Activated naive CD4-positive, alpha-beta T cell treated with anti-CD3 and anti-CD28 coated beads, Interleukin-2, amount 50 U/mL, for 24 hours (primary cell): Measurements from ENCODE around the gene RCOR3.
"Not testable (repeated sequence)": the region's sequence is repeated elsewhere in the genome, so short reads cannot be mapped to it uniquely, and the experiment has no call there.

Experiments used
- H3K27ac Mint-ChIP-seq: one replicate; pipeline ENCODE4 v1.8.0; 2021; ENCODE audit warnings: mild to moderate bottlenecking, mixed read lengths
- H3K27me3 Mint-ChIP-seq: one replicate; pipeline ENCODE4 v1.8.0; 2021; ENCODE audit warnings: mixed read lengths
- H3K36me3 Mint-ChIP-seq: one replicate; pipeline ENCODE4 v1.8.0; 2021; ENCODE audit warnings: mixed read lengths
- H3K4me1 Mint-ChIP-seq: one replicate; pipeline ENCODE4 v1.8.0; 2021; ENCODE audit warnings: mixed read lengths
- H3K4me3 Mint-ChIP-seq: one replicate; pipeline ENCODE4 v1.8.0; 2021; ENCODE audit warnings: mild to moderate bottlenecking, mixed read lengths
- H3K9me3 Mint-ChIP-seq: one replicate; pipeline ENCODE4 v1.8.0; 2021; ENCODE audit warnings: mixed read lengths

Gene RCOR3

GRCh38 chr1:211258756-211259637 is at the start of gene RCOR3:
Gene RCOR3 (plus strand): TSS chr1:211259366. CDS start chr1:211259561, 195 bp downstream.
- Mint-ChIP-seq H3K36me3 (peaks cover 4% of the 10 kb centered on the region), H3K9me3 (no peaks in the 10 kb centered on the region), H3K4me1 (peaks cover 22% of the 10 kb centered on the region), H3K27ac (peak within 1 kb of the TSS; percentile 95), H3K27me3 (no peaks in the 10 kb centered on the region), H3K4me3 (peak within 1 kb of the TSS; percentile 96)

- Mint-ChIP-seq H3K27me3 (peaks cover 1% of the 10 kb centered on the region), H3K4me3 (no peak overlapping the region), H3K36me3 (no peaks in the 10 kb centered on the region), H3K4me1 (no peaks in the 10 kb centered on the region), H3K27ac (no peak overlapping the region), H3K9me3 (peaks cover 5% of the 10 kb centered on the region)
Observed at GRCh38 chr1:211210052-211210451, 49.1 kb upstream of the RCOR3 start.

DNA sequence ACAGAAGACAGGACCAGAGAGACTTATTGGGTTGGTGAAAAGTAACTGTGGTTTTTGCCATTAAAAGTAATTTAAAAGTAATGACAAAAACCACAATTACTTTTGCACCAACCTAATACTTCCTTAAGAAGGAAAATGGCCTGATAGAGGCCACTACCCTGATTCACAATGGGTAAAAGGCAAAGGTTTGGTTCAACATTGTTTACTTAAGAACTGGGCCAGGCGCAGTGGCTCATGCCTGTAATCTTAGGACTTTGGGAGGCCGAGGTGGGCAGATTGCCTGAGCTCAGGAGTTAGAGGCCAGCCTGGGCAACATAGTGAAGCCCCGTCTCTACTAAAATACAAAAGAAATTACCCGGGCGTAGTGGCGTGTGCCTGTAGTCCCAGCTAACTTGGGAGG is 48.2 kb upstream of the RCOR3 start:
- no peaks in the 10 kb centered on the region for H3K4me1 Mint-ChIP-seq
- H3K27me3 Mint-ChIP-seq = no peaks in the 10 kb centered on the region
- no peak overlapping the region for H3K4me3 Mint-ChIP-seq
- no peaks in the 10 kb centered on the region for H3K9me3 Mint-ChIP-seq
- no peaks in the 10 kb centered on the region for H3K36me3 Mint-ChIP-seq
- no peak overlapping the region for H3K27ac Mint-ChIP-seq

- no peaks in the 10 kb centered on the region for H3K4me1 Mint-ChIP-seq
- H3K9me3 Mint-ChIP-seq = no peaks in the 10 kb centered on the region
- no peaks in the 10 kb centered on the region for H3K27me3 Mint-ChIP-seq
Observed at GRCh38 chr1:211213702-211214101, 45.5 kb upstream of the RCOR3 start.

DNA sequence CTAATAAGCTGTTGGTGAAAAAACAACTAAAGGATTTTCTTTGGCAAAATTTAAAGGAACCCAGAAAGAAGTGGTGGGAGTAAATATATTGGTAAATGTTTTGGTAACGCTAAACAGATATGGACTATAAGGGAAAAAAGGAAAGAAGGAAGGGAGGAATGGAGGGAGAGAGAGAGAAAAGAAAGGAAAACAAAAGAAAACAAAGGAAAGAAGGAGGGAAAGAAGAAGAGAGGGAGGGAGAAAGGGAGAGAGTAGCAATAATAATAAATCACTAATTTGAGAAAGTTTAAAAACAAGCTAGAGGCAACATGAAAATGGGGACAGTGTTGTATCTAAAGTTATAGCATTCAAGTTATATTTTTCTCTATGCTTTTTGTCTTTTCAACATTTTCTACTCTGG is 43.6 kb upstream of the RCOR3 start:
- Mint-ChIP-seq H3K27ac (no peak overlapping the region), H3K4me3 (no peak overlapping the region), H3K36me3 (no peaks in the 10 kb centered on the region), H3K9me3 (no peaks in the 10 kb centered on the region), H3K4me1 (no peaks in the 10 kb centered on the region), H3K27me3 (no peaks in the 10 kb centered on the region)

More at GRCh38 chr1:211213702-211214101, 45.5 kb upstream of the RCOR3 start:
- Mint-ChIP-seq H3K27ac (no peak overlapping the region), H3K4me3 (no peak overlapping the region), H3K36me3 (no peaks in the 10 kb centered on the region)

GRCh38 chr1:211217392-211217791 is 41.8 kb upstream of the RCOR3 start:
- no peak overlapping the region for H3K4me3 Mint-ChIP-seq
- H3K9me3 Mint-ChIP-seq = no peaks in the 10 kb centered on the region
- H3K36me3 Mint-ChIP-seq = no peaks in the 10 kb centered on the region
- no peaks in the 10 kb centered on the region for H3K27me3 Mint-ChIP-seq
- no peaks in the 10 kb centered on the region for H3K4me1 Mint-ChIP-seq
- no peak overlapping the region for H3K27ac Mint-ChIP-seq

- not testable (repeated sequence) for H3K9me3 Mint-ChIP-seq, H3K27me3 Mint-ChIP-seq, H3K36me3 Mint-ChIP-seq, H3K4me3 Mint-ChIP-seq, H3K27ac Mint-ChIP-seq, H3K4me1 Mint-ChIP-seq
Observed at GRCh38 chr1:211222469-211223234, 36.5 kb upstream of the RCOR3 start.

GRCh38 chr1:211228573-211229364 is 30.4 kb upstream of the RCOR3 start:
- Mint-ChIP-seq H3K4me1 (peaks cover 30% of the 10 kb centered on the region), H3K27ac (peak overlapping the region; percentile 63), H3K4me3 (peak overlapping the region; percentile 56)
- not testable (repeated sequence) for H3K9me3 Mint-ChIP-seq, H3K27me3 Mint-ChIP-seq, H3K36me3 Mint-ChIP-seq

DNA sequence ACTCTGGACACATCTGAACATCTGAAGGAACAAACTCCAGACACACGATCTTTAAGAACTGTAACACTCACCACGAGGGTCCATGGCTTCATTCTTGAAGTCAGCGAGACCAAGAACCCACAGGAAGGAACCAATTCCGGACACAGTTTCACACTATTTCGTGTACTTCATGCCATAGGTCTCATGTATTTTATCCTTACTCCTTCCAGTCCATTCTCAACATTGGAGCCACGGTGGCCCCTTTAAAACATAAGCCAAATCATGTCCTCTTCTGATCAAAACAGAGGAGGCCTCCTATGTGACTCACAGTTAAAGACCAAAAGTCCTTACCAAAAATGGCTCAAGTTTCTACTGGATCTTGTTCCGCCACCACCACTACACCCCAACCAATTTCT is 29.8 kb upstream of the RCOR3 start:
- Mint-ChIP-seq H3K27ac (peak overlapping the region; percentile 63), H3K27me3 (no peaks in the 10 kb centered on the region), H3K36me3 (no peaks in the 10 kb centered on the region), H3K4me1 (peaks cover 30% of the 10 kb centered on the region), H3K9me3 (no peaks in the 10 kb centered on the region), H3K4me3 (peak overlapping the region; percentile 56)

DNA sequence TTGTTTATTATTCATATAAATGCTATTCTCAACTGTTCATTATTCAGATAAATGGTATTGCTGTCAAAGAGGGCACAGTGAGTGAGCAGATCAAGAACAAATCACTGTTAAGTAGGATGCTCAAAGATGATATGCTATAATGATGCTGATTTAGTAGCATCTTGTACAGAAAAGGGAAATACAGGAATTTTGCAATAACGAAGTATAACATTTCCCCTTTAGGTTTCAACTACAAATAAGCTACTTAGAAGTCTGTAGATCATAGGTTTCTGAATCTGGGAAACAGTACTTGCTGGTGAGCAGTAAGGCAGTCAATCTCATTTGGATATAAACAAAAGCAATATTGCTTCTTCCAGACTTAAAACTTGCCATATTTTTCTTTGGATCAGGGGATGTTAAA is 27.3 kb upstream of the RCOR3 start:
- Mint-ChIP-seq H3K9me3 (no peaks in the 10 kb centered on the region), H3K27me3 (no peaks in the 10 kb centered on the region), H3K36me3 (no peaks in the 10 kb centered on the region), H3K4me1 (peaks cover 30% of the 10 kb centered on the region), H3K27ac (no peak overlapping the region), H3K4me3 (no peak overlapping the region)

DNA sequence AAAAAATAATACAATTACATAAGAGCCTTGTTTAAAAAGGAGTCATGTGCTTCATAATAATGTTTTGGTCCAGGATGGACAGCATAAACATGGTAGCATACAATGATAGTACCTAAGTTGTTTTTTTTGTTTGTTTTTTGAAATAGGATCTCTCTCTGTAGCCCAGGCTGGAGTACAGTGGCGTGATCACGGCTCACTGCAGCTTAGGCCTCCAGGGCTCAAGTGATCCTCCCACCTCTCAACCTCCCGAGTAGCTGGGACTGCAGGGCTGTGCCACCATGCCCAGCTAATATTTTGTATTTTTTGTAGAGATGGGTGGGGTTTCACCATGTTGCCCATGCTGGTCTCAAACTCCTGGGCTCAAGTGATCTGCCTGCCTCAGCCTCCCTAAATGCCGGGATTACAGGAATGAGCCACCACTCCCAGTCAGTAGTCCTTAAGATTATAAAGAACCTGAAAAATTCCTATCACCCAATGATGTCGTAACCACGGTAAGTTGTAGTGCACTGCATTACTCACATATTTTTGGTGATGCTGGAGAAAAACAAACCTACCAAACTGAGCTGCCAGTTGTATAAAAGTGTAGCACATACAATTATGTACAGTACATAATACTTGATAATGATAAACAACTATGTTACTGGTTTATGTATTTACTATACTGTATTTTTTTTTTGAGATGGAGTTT is 22.4 kb upstream of the RCOR3 start:
- Mint-ChIP-seq H3K36me3 (no peaks in the 10 kb centered on the region), H3K9me3 (no peaks in the 10 kb centered on the region), H3K4me1 (no peaks in the 10 kb centered on the region), H3K27ac (no peak overlapping the region), H3K4me3 (no peak overlapping the region), H3K27me3 (no peaks in the 10 kb centered on the region)

- Mint-ChIP-seq H3K4me3 (no peak overlapping the region), H3K36me3 (no peaks in the 10 kb centered on the region), H3K27ac (no peak overlapping the region), H3K9me3 (no peaks in the 10 kb centered on the region), H3K27me3 (no peaks in the 10 kb centered on the region), H3K4me1 (no peaks in the 10 kb centered on the region)
Observed at GRCh38 chr1:211237579-211237978, 21.6 kb upstream of the RCOR3 start.

GRCh38 chr1:211240567-211240966 is 18.6 kb upstream of the RCOR3 start:
- H3K9me3 Mint-ChIP-seq, H3K4me3 Mint-ChIP-seq, H3K4me1 Mint-ChIP-seq, H3K27me3 Mint-ChIP-seq, H3K27ac Mint-ChIP-seq, H3K36me3 Mint-ChIP-seq: not testable (repeated sequence)

DNA sequence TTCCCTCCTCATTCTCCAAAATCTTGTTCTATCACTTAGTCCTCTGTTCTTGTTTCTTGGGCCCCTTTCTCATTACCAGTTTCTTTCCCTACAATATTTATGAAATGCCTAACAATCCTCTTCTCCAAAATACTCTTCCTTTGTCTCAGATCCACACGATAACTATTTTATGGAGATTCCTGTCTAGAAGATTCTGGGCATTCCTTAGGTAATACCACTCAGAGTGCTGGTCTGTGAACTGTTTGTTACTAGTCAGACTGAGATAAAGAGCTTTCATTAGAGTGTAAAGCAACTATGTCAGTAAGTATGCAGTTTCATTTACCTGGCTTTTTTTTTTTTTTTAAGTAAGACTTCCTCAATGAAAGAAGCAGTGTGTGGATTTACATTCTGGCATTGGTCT is 18.1 kb upstream of the RCOR3 start:
- H3K4me3 Mint-ChIP-seq = no peak overlapping the region
- H3K4me1 Mint-ChIP-seq = no peaks in the 10 kb centered on the region
- no peaks in the 10 kb centered on the region for H3K27me3 Mint-ChIP-seq
- no peaks in the 10 kb centered on the region for H3K9me3 Mint-ChIP-seq
- no peaks in the 10 kb centered on the region for H3K36me3 Mint-ChIP-seq
- H3K27ac Mint-ChIP-seq = no peak overlapping the region

DNA sequence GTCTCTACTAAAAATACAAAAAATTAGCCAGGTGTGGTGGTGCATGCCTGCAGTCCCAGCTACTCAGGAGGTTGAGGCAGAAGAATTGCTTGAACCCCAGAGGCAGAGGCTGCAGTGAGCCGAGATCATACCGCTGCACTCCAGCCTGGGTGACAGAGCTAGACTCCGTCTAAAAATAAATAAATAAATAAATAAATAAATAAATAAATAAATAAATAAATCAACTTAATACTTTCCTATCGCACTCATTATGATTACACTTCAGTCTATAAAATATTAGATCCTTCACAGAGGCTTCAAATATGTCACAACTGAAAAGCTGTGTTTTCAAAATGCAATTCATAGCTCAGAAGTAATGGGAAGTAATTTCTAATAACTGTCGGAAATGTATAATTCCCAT is 15.5 kb upstream of the RCOR3 start:
- not testable (repeated sequence) for H3K27ac Mint-ChIP-seq, H3K4me3 Mint-ChIP-seq, H3K36me3 Mint-ChIP-seq, H3K27me3 Mint-ChIP-seq, H3K9me3 Mint-ChIP-seq
- peaks cover 11% of the 10 kb centered on the region for H3K4me1 Mint-ChIP-seq
